NB4 (cell line): ENCODE data around the gene TRPC4AP.

Experiments used
- DNase-seq: peaks from one replicate; pipeline ENCODE4 v3.0.0; 2010; ENCODE audit warnings: low read depth
- H3K4me3 ChIP-seq: one replicate; pipeline ENCODE4 v1.5.1; 2011; ENCODE audit warnings: mild to moderate bottlenecking, low read depth, low read length, moderate library complexity
- MYC ChIP-seq: IDR thresholded peaks from 2 replicates; pipeline ENCODE4 v1.6.1; 2011; ENCODE audit warnings: low read depth, low read length
- POLR2A ChIP-seq: IDR thresholded peaks from 2 replicates; pipeline ENCODE4 v1.6.1; 2011; ENCODE audit warnings: mild to moderate bottlenecking; ENCODE audit not compliant: insufficient read length; ENCODE audit errors: extremely low read depth
- TF ChIP-seq, protein P1 (sequence below): IDR thresholded peaks from one replicate; pipeline ENCODE4 v1.5.1; 2012; ENCODE audit warnings: low read depth, low read length
- TF ChIP-seq, protein P2 (sequence below): IDR thresholded peaks from 2 replicates; pipeline ENCODE4 v1.6.1; 2011; ENCODE audit warnings: low read depth, low read length

Gene TRPC4AP

DNA sequence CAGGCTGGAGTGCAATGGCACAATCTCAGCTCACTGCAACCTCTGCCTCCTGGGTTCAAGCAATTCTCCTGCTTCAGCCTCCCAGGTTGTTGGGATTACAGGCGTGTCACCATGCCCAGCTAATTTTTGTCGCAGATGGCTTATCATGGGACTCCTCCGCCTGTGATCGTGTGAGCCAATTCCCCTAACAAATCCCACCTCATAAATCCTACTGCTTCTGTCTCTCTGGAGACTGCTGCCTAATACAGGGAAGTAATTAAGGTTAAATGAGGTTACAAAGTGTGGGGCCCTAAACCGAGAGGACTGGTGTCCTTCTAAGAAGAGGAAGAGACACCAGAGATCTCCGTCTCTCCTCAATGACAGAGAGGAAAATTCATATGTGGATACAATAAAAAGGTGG is 52.0 kb downstream of the TRPC4AP start:
- H3K4me3 ChIP-seq, result no peak overlapping the region
- DNase-seq, result no peak
- no peak for TF ChIP-seq POLR2A
- TF ChIP-seq MYC, result no peak
- TF ChIP-seq, protein P1, sequence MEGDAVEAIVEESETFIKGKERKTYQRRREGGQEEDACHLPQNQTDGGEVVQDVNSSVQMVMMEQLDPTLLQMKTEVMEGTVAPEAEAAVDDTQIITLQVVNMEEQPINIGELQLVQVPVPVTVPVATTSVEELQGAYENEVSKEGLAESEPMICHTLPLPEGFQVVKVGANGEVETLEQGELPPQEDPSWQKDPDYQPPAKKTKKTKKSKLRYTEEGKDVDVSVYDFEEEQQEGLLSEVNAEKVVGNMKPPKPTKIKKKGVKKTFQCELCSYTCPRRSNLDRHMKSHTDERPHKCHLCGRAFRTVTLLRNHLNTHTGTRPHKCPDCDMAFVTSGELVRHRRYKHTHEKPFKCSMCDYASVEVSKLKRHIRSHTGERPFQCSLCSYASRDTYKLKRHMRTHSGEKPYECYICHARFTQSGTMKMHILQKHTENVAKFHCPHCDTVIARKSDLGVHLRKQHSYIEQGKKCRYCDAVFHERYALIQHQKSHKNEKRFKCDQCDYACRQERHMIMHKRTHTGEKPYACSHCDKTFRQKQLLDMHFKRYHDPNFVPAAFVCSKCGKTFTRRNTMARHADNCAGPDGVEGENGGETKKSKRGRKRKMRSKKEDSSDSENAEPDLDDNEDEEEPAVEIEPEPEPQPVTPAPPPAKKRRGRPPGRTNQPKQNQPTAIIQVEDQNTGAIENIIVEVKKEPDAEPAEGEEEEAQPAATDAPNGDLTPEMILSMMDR, result no peak
- TF ChIP-seq, protein P2, sequence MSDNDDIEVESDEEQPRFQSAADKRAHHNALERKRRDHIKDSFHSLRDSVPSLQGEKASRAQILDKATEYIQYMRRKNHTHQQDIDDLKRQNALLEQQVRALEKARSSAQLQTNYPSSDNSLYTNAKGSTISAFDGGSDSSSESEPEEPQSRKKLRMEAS, result no peak

DNA sequence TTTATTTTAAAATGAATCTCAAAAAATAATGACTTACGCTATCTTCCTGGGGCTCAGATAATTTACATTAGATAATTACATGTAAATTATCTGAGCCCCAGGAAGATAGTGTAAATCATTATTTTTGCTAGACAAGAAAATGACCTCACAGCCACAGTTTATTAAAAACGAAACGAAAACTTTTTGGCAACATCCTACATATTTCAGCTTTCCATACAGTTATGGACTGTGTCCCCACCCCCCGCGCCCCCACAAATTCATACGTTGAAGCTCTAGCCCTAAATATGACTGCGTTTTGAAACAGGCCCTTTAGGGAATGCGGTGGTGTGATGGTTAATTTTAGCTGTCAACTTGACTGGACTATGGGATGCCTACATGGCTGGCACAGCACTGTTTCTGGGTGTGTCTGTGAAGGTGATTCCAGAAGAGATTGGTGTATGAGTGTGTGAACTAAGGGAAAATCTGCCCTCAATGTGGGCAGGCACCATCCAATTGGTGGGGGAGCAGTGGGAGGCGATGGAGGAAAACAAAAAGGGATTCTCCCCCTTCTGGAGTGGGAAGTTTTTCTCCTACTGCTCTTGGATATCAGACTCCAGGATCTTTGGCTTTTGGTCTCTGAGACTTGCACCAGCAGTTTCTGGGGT is 52.6 kb downstream of the TRPC4AP start:
- TF ChIP-seq POLR2A (no peak), MYC (no peak)
- TF ChIP-seq, protein P2, result no peak
- no peak overlapping the region for H3K4me3 ChIP-seq
- DNase-seq, result no peak

DNA sequence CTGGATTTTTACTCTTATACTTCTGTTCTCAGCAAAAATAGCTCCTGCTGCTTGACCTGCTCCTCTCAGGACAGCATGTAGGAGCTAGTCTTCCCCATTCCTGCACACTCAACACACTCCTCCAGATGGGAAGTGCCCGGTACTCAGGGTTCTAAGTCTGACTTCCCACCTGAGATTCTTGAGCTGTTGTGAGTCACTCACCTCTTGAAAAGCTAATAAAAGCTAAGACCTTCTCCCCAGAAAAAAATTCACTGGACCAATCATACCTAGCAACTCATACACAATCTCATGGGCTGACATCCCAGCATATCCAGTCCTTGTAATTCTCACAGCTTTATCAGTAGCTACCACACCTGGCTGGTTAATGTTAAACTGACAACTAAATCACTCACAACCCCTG is 53.5 kb downstream of the TRPC4AP start:
- no peak for DNase-seq
- TF ChIP-seq MYC, result no peak
- TF ChIP-seq, protein P1, result no peak
- TF ChIP-seq, protein P2, result no peak
- H3K4me3 ChIP-seq, result no peak overlapping the region

DNA sequence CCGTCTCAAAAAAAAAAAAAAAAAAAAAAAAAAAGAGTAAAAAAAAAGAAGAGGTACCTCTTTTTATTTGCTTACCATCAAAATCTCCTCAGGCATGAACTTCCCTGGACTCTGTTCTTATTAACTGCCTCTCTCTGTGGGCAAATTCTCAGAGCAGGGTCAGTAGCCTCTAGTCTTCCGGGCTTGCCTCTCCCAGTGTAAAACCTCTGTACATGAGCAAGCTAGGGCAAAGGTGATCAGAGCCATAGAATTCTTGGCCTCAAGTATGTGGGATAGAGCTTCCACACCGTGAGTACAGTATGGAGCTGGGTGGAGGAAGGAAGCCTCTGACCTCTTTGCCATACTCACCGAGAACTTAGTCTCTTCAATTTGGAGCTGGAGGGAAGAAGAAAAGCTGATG is 58.5 kb downstream of the TRPC4AP start:
- no peak for DNase-seq
- TF ChIP-seq, protein P2, result no peak
- TF ChIP-seq, protein P1, result no peak
- TF ChIP-seq POLR2A (no peak), MYC (no peak)
- no peak overlapping the region for H3K4me3 ChIP-seq

DNA sequence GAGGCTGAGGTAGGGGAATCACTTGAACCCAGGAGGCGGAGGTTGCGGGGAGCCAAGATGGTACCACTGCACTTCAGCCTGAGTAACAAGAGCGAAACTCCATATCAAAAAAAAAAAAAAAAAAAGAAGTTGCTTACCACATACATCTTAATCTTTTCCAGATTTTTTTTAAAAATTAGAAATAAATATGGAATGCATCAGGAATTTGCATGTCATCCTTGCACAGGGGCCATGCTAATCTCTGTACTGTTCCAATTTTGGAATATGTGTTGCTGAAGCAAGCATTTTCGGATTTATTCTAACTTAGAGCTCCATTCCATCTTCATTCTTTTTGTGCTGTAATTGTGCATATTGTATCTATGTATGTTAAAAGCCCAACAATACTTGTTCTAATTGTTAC is 62.5 kb downstream of the TRPC4AP start:
- DNase-seq, result no peak
- H3K4me3 ChIP-seq, result no peak overlapping the region
- no peak for TF ChIP-seq POLR2A
- TF ChIP-seq, protein P2, result no peak
- TF ChIP-seq MYC, result no peak
- TF ChIP-seq, protein P1, result no peak

DNA sequence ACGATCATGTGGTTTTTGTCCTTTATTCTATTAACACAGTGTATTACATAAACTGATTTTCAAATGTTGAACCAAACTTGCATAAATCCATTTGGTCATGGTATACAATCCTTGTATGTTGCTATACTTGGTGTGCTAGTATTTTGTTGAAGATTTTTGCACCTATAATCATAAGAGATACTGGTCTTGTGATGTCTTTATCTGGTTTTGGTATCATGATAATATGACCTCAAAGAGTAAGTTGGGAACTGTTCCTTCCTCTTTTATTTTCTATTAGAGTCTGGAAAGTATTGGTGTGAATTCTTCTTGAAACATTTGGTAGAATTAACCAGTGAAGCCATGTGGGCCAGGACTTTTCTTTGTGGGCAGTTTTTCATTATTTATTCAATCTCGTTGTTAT is 65.3 kb downstream of the TRPC4AP start:
- TF ChIP-seq, protein P1, result no peak
- TF ChIP-seq MYC (no peak), POLR2A (no peak)
- TF ChIP-seq, protein P2, result no peak
- DNase-seq, result no peak
- no peak overlapping the region for H3K4me3 ChIP-seq
